Esophagus squamous epithelium (tissue), 5 donors: ENCODE results near the gene PARD3. TPM values are rescaled to one million over a fixed set of nuclear protein-coding genes. Genes with fewer than 3 reads are reported as not detected.
"Not testable (repeated sequence)": the region's sequence is repeated elsewhere in the genome, so short reads cannot be mapped to it uniquely, and the experiment has no call there.

Experiments
- DNase-seq: peaks from one replicate; lab custom pipeline; 2025; lab: John Stamatoyannopoulos, UW
- H3K27ac ChIP-seq, 4 donors: fragments of 200-600 bp; sonication (generic); one replicate each; pipeline ENCODE4 v1.5.1; 2016 to 2019; ENCODE audit warnings: mild to moderate bottlenecking in 1 of 4
- H3K27me3 ChIP-seq, 4 donors: fragments of 200-600 bp; sonication (generic); 1 replicate in 3 of 4; 2 replicates in 1 of 4; pipeline versions ENCODE4 v1.5.1 to v1.6.0; 2017 to 2021; ENCODE audit warnings: antibody characterized with exemption in 1 of 4
- H3K36me3 ChIP-seq, 3 donors: fragments of 200-600 bp; sonication (generic); one replicate each; pipeline ENCODE4 v1.5.1; 2016 to 2019
- H3K4me1 ChIP-seq, 3 donors: fragments of 200-600 bp; sonication (generic); one replicate each; pipeline ENCODE4 v1.5.1; 2017 to 2019
- H3K4me3 ChIP-seq, 4 donors: fragments of 200-600 bp; sonication (generic); 1 replicate in 3 of 4; 2 replicates in 1 of 4; pipeline ENCODE4 v1.5.1; 2016 to 2019; ENCODE audit warnings: mild to moderate bottlenecking in 2 of 4, moderate library complexity in 1 of 4
- H3K9me3 ChIP-seq, 3 donors: fragments of 200-600 bp; sonication (generic); one replicate each; pipeline ENCODE4 v1.5.1; 2016 to 2019
- POLR2A ChIP-seq, 4 donors: fragments of 450-650 bp; IDR thresholded peaks; one replicate each; pipeline ENCODE4 v1.6.1; 2017; ENCODE audit warnings: antibody characterized with exemption in 4 of 4, mild to moderate bottlenecking in 4 of 4, moderate library complexity in 3 of 4
- WGBS, 2 donors: methylation state at CpG; one replicate each; pipeline ENCODE4 v1.1.5; 2018; 5-methylcytosine and 5-hydroxymethylcytosine counted together
- intact Hi-C: fragments of 100-400 bp; cut with DNase I; formaldehyde crosslinking; loops from one replicate; pipeline ENCODE4 v1.15.0; 2022
- total RNA-seq, 4 donors: library from RNA; depleted of rRNA; stranded (reverse); fragments of >200 nt; gene quantifications; one replicate each; pipeline ENCODE4 v1.1.0, GENCODE V29; 2016
- TF ChIP-seq, protein P1 (sequence below), 6 experiments: fragments of 450-650 bp in 4 of 6; fragments of 200-600 bp in 2 of 6; sonication (generic) in 2 of 6; IDR thresholded peaks; one replicate each; pipeline ENCODE4 v1.5.1; 2016 to 2019; ENCODE audit warnings: antibody characterized with exemption in 6 of 6, mild to moderate bottlenecking in 4 of 6, moderate library complexity in 4 of 6
- donor health status: DM: yes; HTN: yes; CAD: no.

Gene PARD3
- total RNA-seq, 4 donors from 2014 or later, result 57.3 to 114 (median 81.7) TPM

DNA sequence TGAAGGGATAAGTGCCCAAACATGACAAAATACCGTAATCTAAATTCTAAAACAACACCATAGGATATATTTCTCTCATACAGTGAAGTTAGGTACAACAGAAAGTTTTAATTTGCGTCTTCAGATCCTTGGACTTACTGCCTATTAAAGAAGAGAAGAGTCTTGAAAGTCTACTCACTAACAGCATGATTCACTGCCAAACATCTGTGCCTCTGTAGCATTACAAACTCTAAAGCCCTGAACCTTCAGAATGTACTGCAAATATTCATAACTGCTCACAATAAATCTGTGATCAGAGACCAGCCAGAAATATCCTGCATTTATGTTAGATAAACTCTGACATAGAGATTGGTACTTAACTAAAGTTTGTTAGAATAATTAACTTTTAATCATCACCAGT lies 365.3 kb downstream of the PARD3 start:
- no peak for TF ChIP-seq POLR2A (IDR thresholded peaks at IDR 0.05)
- TF ChIP-seq, protein P1, sequence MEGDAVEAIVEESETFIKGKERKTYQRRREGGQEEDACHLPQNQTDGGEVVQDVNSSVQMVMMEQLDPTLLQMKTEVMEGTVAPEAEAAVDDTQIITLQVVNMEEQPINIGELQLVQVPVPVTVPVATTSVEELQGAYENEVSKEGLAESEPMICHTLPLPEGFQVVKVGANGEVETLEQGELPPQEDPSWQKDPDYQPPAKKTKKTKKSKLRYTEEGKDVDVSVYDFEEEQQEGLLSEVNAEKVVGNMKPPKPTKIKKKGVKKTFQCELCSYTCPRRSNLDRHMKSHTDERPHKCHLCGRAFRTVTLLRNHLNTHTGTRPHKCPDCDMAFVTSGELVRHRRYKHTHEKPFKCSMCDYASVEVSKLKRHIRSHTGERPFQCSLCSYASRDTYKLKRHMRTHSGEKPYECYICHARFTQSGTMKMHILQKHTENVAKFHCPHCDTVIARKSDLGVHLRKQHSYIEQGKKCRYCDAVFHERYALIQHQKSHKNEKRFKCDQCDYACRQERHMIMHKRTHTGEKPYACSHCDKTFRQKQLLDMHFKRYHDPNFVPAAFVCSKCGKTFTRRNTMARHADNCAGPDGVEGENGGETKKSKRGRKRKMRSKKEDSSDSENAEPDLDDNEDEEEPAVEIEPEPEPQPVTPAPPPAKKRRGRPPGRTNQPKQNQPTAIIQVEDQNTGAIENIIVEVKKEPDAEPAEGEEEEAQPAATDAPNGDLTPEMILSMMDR (IDR thresholded peaks at IDR 0.05), result no peak
- Histone ChIP-seq H3K27me3 (no peaks in the 10 kb centered on the region), H3K4me3 (no peak overlapping the region), H3K36me3 (no peaks in the 10 kb centered on the region), H3K4me1 (no peaks in the 10 kb centered on the region), H3K27ac (no peak overlapping the region), H3K9me3 (no peaks in the 10 kb centered on the region)
- intact Hi-C loops, result no loop called here
- DNase-seq, result no peak
- WGBS, 2 donors, result 89 to 90% methylated on average over 2 of the region's 2 CpGs

DNA sequence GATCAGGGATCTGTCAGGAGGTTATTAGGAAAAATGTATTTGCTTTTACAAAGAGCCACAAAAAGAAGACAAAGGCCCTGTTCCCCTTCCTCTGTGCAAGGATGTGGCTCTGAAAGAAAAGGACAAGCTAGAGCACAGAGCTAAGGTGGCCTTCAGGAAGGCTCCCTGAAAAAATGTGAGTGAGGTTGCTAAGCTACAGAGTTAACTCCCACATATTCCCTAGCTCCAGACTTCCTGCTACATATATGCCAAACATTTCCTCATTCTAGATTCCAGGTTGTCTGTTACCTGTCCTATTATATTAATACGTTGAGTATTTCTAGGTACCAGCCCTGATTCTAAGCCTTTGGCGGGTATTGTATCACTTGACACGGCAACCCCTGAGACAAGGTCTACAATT lies 369.0 kb downstream of the PARD3 start:
- DNase-seq, result no peak
- Histone ChIP-seq H3K36me3 (peaks cover 0 to 14% (median 0%) of the 10 kb centered on the region in 3 donors), H3K4me3 (no peak overlapping the region), H3K27me3 (no peaks in the 10 kb centered on the region), H3K4me1 (no peaks in the 10 kb centered on the region), H3K9me3 (no peaks in the 10 kb centered on the region), H3K27ac (no peak overlapping the region)
- intact Hi-C loops, result no loop called here
- WGBS, 2 donors, result 81 to 83% methylated on average over 3 of the region's 3 CpGs
- TF ChIP-seq POLR2A (IDR thresholded peaks at IDR 0.05), result no peak
- TF ChIP-seq, protein P1 (IDR thresholded peaks at IDR 0.05), result no peak

- H3K36me3 ChIP-seq, result peaks cover 0 to 14% (median 0%) of the 10 kb centered on the region in 3 donors
- H3K4me3 ChIP-seq, result no peak overlapping the region
- H3K27me3 ChIP-seq, result no peaks in the 10 kb centered on the region
- H3K9me3 ChIP-seq, result no peaks in the 10 kb centered on the region
- intact Hi-C loops, result no loop called here
- peaks cover 0 to 2% (median 0%) of the 10 kb centered on the region in 3 donors for H3K4me1 ChIP-seq
- no peak for TF ChIP-seq POLR2A (IDR thresholded peaks at IDR 0.05)
- TF ChIP-seq, protein P1 (IDR thresholded peaks at IDR 0.05), result no peak
- H3K27ac ChIP-seq, result no peak overlapping the region
- 77 to 80% methylated on average over 4 of the region's 4 CpGs for WGBS, 2 donors
- DNase-seq, result no peak
Measured at GRCh38 chr10:34444223-34445183, 370.6 kb downstream of the PARD3 start.

DNA sequence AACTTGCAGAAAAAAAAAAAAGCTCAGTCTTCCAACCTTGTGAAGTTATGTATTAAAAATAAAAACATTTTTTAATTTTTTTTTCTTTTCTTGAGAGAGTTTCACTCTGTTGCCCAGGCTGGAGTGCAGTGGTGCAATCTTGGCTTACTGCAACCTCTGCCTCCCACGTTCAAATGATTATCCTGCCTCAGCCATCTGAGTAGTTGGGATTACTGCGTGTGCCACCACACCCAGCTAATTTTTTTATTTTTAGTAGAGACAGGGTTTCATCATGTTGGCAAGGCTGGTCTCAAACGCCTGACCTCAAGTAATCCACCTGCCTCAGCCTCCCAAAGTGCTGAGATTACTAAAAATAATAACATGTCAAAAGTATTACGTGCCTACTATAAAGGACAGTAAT lies 375.7 kb downstream of the PARD3 start:
- DNase-seq, H3K4me3 ChIP-seq, H3K9me3 ChIP-seq, H3K27me3 ChIP-seq, intact Hi-C loops, H3K27ac ChIP-seq: not testable (repeated sequence)
- H3K36me3 ChIP-seq, result peaks cover 0 to 14% (median 0%) of the 10 kb centered on the region in 3 donors
- peaks cover under 1 to 14% (median 2%) of the 10 kb centered on the region in 3 donors for H3K4me1 ChIP-seq
- WGBS, 2 donors, result 38 to 42% methylated on average over 4 of the region's 4 CpGs

GRCh38 chr10:34438741-34439140 lies 376.4 kb downstream of the PARD3 start:
- intact Hi-C loops, result no loop called here
- Histone ChIP-seq H3K9me3 (no peaks in the 10 kb centered on the region), H3K27me3 (no peaks in the 10 kb centered on the region), H3K4me3 (no peak overlapping the region), H3K27ac (no peak overlapping the region), H3K4me1 (peaks cover 5 to 21% (median 7%) of the 10 kb centered on the region in 3 donors), H3K36me3 (peaks cover 0 to 14% (median 0%) of the 10 kb centered on the region in 3 donors)
- no peak for TF ChIP-seq POLR2A (IDR thresholded peaks at IDR 0.05)
- TF ChIP-seq, protein P1 (IDR thresholded peaks at IDR 0.05), result no peak
- WGBS, 2 donors, result 72 to 81% methylated on average over 4 of the region's 4 CpGs
- DNase-seq, result no peak
